HFF-Myc (cell line): ENCODE results near the gene PACRG.

Experiments
- DNase-seq: peaks from one replicate; pipeline ENCODE4 v3.0.0-alpha.2; 2011; ENCODE audit warnings: low read depth; ENCODE audit errors: extremely low read depth
- H3K4me3 ChIP-seq: replicated peaks from 2 replicates; pipeline ENCODE4 v1.5.1; 2011; ENCODE audit warnings: low read depth, mild to moderate bottlenecking, control low read depth, low read length
- CTCF ChIP-seq: IDR thresholded peaks from 2 replicates; pipeline ENCODE4 v1.5.1; 2012; ENCODE audit warnings: mild to moderate bottlenecking, low read depth, low read length, control low read depth; ENCODE audit errors: missing control alignments

The PACRG gene

DNA sequence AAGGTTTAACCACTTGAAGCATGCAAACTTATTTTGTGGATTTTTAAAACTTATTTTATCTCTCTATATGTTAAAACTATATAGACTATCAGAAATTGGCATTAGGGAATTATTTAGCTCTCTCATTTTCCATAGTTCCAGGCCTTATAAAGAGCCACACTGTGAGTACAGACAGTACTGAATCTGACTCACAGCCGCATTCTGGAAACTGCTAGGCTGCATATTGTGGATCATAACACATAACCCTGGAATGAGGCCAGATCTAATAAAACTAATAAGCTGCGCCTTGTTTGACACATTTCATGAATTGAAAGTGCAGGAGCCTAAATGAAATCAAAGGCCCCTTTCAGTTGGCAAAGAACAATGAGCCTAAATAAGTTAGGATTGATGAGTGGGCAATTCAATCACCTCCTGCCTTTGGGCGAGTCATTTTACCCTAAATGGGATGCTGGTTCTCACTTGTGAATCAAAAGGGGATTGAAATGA, 308.4 kb downstream of the PACRG start:
- no peak for DNase-seq
- no peak overlapping the region for H3K4me3 ChIP-seq
- no peak for TF ChIP-seq CTCF

DNA sequence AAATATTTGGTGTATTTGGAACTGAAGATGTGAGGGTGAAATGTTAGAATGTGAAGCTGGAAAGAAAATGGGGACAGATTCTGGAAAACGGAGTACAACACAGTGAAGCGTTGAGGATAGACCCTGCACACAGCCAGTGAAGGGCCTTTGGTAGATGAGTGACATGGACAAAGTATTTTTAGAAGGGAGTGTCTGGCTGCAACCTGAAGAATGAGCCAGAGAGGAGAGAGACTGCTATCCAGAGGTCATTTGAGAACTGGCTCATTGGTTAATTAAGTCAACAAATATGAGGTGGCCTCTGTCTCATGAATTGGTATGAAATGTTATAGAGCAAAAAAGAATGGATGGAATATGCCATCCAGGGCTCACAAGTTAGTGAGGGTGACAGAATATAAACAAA, 310.5 kb downstream of the PACRG start:
- H3K4me3 ChIP-seq = no peak overlapping the region
- no peak for DNase-seq
- TF ChIP-seq CTCF = no peak

GRCh38 chr6:163048345-163048744, 320.6 kb downstream of the PACRG start:
- TF ChIP-seq CTCF = no peak
- no peak overlapping the region for H3K4me3 ChIP-seq
- no peak for DNase-seq

DNA sequence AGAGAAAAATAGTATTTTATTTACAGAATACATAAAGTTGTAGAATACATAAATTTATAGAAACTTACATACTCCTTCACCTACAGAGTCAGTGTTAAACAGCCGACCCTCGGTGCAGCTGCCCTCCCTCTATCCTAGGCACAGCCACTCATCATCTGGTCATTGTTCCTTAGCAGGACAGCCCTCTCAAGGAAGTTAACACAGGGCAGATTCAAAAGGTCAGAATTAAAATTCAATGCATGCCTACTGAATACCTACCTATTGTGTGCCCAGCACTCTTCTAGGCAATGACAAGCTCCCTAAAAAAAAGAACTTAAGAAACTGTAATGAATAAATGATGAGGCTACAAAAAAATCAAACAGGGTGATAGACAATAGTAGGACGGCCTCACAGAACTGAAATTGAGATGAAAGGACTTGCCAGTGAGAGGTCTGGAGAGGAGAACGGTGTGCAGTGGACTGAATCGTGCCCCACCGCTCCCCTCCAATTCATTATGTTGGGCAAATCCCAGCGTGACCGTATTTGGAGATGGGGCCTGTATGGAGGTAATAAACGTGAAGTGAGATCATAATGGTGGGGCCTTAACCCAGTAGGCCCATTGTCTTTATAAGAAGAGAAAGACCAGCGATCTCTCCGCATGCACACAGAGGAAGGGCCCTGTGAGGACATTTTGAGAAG, 326.0 kb downstream of the PACRG start:
- no peak for TF ChIP-seq CTCF
- no peak for DNase-seq
- no peak overlapping the region for H3K4me3 ChIP-seq

DNA sequence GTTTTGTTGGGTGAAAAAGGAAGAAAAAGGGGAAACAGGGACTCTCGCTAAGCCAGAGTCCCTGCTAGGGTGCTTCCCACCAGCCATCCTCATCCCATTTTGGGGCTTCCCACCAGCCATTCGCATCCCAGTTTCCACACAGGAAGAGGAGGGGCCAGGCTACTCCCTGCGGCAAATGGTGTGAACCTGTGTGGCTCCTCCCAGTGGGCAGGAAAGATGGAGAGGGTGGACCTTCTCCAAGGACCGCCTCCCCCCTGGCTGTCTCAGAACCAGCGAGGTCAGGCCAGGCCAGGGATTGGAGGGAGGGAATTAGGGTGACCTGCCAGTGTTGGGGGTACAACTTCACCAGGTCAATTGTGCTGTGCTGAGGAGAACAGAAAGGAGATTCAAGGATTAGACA, 326.9 kb downstream of the PACRG start:
- DNase-seq = no peak
- no peak for TF ChIP-seq CTCF
- no peak overlapping the region for H3K4me3 ChIP-seq

DNA sequence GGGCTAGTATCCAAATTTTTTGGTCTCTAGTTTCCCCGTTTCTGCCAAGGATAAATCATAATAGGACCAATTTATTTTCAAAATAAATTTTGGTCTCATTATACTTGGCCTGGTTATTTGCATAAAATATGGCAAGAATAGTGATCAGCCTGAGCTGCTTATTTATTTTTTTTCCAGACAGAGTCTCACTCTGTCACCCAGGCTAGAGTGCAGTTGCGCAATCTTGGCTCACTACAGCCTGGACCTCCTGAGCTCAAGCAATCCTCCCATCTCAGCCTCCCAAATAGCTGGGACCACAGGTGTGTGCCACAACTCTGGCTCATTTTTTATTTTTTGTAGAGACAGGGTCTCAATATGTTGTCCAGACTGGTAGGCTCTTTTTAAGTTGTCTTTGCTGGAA, 329.5 kb downstream of the PACRG start:
- DNase-seq = no peak
- H3K4me3 ChIP-seq = no peak overlapping the region
- TF ChIP-seq CTCF = no peak

DNA sequence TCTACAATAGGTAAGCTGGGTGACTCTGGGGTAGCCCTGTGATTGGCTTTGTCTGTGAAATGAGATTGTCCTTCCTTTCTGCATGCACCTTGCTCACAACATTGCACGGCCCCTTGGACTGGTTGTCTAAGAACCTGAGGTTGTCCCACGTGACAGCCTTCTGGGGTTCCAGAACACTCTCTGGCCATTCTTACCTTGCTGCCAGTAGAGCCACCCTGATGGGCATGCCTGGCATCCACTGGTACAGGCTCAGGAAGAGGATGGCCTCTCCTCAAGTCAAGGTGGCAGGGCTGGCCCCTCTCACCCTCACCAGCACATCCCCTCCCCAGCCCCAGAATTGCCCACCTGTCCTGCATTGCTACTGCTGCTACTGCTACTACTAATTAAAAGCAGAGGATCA, 335.0 kb downstream of the PACRG start:
- TF ChIP-seq CTCF = no peak
- H3K4me3 ChIP-seq = no peak overlapping the region

More for the DNA sequence above, 335.0 kb downstream of the PACRG start:
- no peak for DNase-seq
